ENCODE data around the gene ZBTB43.

DNA sequence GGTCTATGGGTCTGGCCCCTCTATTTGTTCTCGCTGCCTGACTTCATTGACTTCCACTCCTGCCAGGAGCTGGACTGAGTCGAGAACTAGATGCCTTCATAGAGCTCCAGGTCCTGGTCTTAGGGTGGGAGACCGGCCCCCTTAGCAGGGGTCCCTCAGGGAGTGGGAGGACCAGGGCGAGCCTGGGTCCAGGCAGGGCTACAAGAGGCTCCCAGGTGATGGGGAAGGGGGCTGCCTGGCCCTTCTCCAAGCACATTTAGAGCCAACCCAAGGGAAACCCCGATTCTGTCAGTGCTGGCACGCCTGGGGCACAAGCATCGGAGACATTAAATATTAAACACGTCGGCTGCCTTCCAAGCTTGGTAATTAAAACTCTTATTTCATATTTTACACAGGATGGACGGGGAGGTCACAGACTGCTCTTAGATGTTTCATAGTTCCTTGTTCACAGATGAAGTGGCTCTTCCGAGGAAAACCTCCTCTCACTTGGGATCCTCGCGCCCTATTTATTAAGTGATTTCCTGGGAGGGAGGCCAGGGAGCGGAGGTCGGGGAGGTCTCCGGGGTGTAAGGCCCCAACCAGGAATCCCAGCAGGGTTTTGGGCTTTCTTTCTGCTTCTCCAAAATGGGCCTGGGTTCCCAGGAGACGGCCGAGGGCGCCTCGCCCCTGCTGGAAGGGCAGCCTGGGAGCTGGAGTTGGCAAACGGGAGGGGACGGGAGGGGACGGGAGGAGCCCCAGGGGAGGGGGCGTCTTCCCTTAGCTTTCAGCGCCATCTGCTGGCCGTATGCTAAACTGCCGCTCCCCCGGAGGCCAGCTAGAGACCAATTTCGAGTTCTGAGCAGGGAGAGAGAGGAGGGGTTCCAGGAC is 23.4 kb upstream of the ZBTB43 start:
- TF ChIP-seq, protein P1, sequence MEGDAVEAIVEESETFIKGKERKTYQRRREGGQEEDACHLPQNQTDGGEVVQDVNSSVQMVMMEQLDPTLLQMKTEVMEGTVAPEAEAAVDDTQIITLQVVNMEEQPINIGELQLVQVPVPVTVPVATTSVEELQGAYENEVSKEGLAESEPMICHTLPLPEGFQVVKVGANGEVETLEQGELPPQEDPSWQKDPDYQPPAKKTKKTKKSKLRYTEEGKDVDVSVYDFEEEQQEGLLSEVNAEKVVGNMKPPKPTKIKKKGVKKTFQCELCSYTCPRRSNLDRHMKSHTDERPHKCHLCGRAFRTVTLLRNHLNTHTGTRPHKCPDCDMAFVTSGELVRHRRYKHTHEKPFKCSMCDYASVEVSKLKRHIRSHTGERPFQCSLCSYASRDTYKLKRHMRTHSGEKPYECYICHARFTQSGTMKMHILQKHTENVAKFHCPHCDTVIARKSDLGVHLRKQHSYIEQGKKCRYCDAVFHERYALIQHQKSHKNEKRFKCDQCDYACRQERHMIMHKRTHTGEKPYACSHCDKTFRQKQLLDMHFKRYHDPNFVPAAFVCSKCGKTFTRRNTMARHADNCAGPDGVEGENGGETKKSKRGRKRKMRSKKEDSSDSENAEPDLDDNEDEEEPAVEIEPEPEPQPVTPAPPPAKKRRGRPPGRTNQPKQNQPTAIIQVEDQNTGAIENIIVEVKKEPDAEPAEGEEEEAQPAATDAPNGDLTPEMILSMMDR (IDR thresholded peaks at IDR 0.05): peak in 2 of 3 experiments; percentile 95 to 96
- no peak for TF ChIP-seq POLR2A (IDR thresholded peaks at IDR 0.05; ENCODE audit: low read depth)
- no peak for TF ChIP-seq POLR2AphosphoS5 (IDR thresholded peaks at IDR 0.05)
- no peak for TF ChIP-seq EP300 (IDR thresholded peaks at IDR 0.05)

Data from esophagus muscularis mucosa (tissue), 4 donors.